Upper lobe of right lung (tissue), 1 donor: ENCODE results near the gene ANKDD1B. TPM values are rescaled to one million over a fixed set of nuclear protein-coding genes. Genes with fewer than 3 reads are reported as not detected.
"Not testable (repeated sequence)": the region's sequence is repeated elsewhere in the genome, so short reads cannot be mapped to it uniquely, and the experiment has no call there.

ENCODE experiments used
- ATAC-seq: fragments of 200-7000 bp; cut with Tn5 transposase; one replicate; pipeline ENCODE4 v1.9.1; 2020; ENCODE audit warnings: mild to moderate bottlenecking, moderate library complexity
- DNase-seq: peaks from one replicate; pipeline ENCODE4 v3.0.0-alpha.2; 2020
- H3K27ac ChIP-seq: fragments of 200-600 bp; one replicate; pipeline ENCODE4 v1.8.0; 2022
- H3K27me3 ChIP-seq: fragments of 200-600 bp; one replicate; pipeline ENCODE4 v1.8.0; 2022; ENCODE audit warnings: mild to moderate bottlenecking
- H3K36me3 ChIP-seq: fragments of 200-600 bp; one replicate; pipeline ENCODE4 v1.8.0; 2022
- H3K4me1 ChIP-seq: fragments of 200-600 bp; one replicate; pipeline ENCODE4 v1.8.0; 2022
- H3K4me3 ChIP-seq: fragments of 200-600 bp; one replicate; pipeline ENCODE4 v1.8.0; 2022; ENCODE audit warnings: mild to moderate bottlenecking
- H3K9me3 ChIP-seq: fragments of 200-600 bp; one replicate; pipeline ENCODE4 v1.8.0; 2022
- CTCF ChIP-seq: fragments of 200-600 bp; IDR thresholded peaks from one replicate; pipeline ENCODE4 v1.8.0; 2022; ENCODE audit warnings: antibody characterized with exemption
- intact Hi-C: fragments of 100-400 bp; cut with DNase I; formaldehyde crosslinking; loops from one replicate; pipeline ENCODE4 v1.11.0; 2022
- total RNA-seq: library from RNA; stranded (reverse); fragmentation: NEBNext Ultra II Directional; extraction: Animal tissue kit (Norgen Biotek cat#: 25700); gene quantifications from one replicate; pipeline ENCODE4 v1.2.1, GENCODE V29; 2021
- donor health status: DM: no; HTN: yes; CAD: no; lungs with severe emphysema.

Gene ANKDD1B
- total RNA-seq, 1 donor from 2014 or later: 3.7 TPM

GRCh38 chr5:75571547-75571946 is 39.7 kb upstream of the ANKDD1B start:
- Histone ChIP-seq H3K27ac (no peak overlapping the region), H3K9me3 (no peaks in the 10 kb centered on the region), H3K4me1 (peaks cover 37% of the 10 kb centered on the region), H3K4me3 (no peak overlapping the region), H3K27me3 (no peaks in the 10 kb centered on the region), H3K36me3 (peaks cover 5% of the 10 kb centered on the region)
- no peak for ATAC-seq
- DNase-seq: no peak
- no peak for TF ChIP-seq CTCF
- intact Hi-C loops: no loop called here

- Histone ChIP-seq H3K27ac (no peak overlapping the region), H3K36me3 (peaks cover 21% of the 10 kb centered on the region), H3K4me1 (peaks cover 19% of the 10 kb centered on the region), H3K4me3 (no peak overlapping the region), H3K27me3 (no peaks in the 10 kb centered on the region), H3K9me3 (no peaks in the 10 kb centered on the region)
- intact Hi-C loops: no loop called here
- DNase-seq: no peak
- no peak for ATAC-seq
- TF ChIP-seq CTCF: no peak
These were observed 36.5 kb upstream of the ANKDD1B start for GRCh38 chr5:75574791-75575190.

- peaks cover 33% of the 10 kb centered on the region for H3K36me3 ChIP-seq
- H3K4me1 ChIP-seq, H3K9me3 ChIP-seq, ATAC-seq, H3K27ac ChIP-seq, H3K27me3 ChIP-seq, intact Hi-C loops, H3K4me3 ChIP-seq, DNase-seq: not testable (repeated sequence)
These were observed 33.0 kb upstream of the ANKDD1B start for GRCh38 chr5:75578280-75578679.

- no peaks in the 10 kb centered on the region for H3K4me1 ChIP-seq
- ATAC-seq: no peak
- H3K36me3 ChIP-seq: peaks cover 52% of the 10 kb centered on the region
- no peak overlapping the region for H3K4me3 ChIP-seq
- no peaks in the 10 kb centered on the region for H3K9me3 ChIP-seq
- H3K27me3 ChIP-seq: no peaks in the 10 kb centered on the region
- TF ChIP-seq CTCF: no peak
- H3K27ac ChIP-seq: no peak overlapping the region
- intact Hi-C loops: no loop called here
- no peak for DNase-seq
These were observed 26.6 kb upstream of the ANKDD1B start for GRCh38 chr5:75584641-75585040.

- H3K27ac ChIP-seq: no peak overlapping the region
- DNase-seq (no peak), ATAC-seq (no peak)
- H3K4me1 ChIP-seq: no peaks in the 10 kb centered on the region
- intact Hi-C loops: no loop called here
- H3K27me3 ChIP-seq: no peaks in the 10 kb centered on the region
- no peak for TF ChIP-seq CTCF
- peaks cover 55% of the 10 kb centered on the region for H3K36me3 ChIP-seq
- H3K9me3 ChIP-seq: no peaks in the 10 kb centered on the region
- H3K4me3 ChIP-seq: no peak overlapping the region
These were observed 22.6 kb upstream of the ANKDD1B start for GRCh38 chr5:75588666-75589065.

GRCh38 chr5:75600535-75600934 is 10.7 kb upstream of the ANKDD1B start:
- H3K27ac ChIP-seq: no peak overlapping the region
- peaks cover 23% of the 10 kb centered on the region for H3K36me3 ChIP-seq
- no peaks in the 10 kb centered on the region for H3K4me1 ChIP-seq
- H3K4me3 ChIP-seq: no peak overlapping the region
- DNase-seq (no peak), ATAC-seq (no peak)
- TF ChIP-seq CTCF: no peak
- intact Hi-C loops: no loop called here
- H3K27me3 ChIP-seq: no peaks in the 10 kb centered on the region
- H3K9me3 ChIP-seq: no peaks in the 10 kb centered on the region
